Neural progenitor cell (in vitro differentiated cells): Measurements from ENCODE around the gene ADRA1B.

Source experiments
- EZH2 ChIP-seq: fragments of 200-600 bp; sonication (generic); IDR thresholded peaks from 2 replicates; pipeline ENCODE4 v1.6.1; 2017; ENCODE audit warnings: antibody characterized with exemption, mild to moderate bottlenecking, moderate library complexity
- TF ChIP-seq, protein P1 (sequence below): fragments of 200-600 bp; sonication (generic); IDR thresholded peaks from 2 replicates; pipeline ENCODE4 v1.5.1; 2017; ENCODE audit warnings: antibody characterized with exemption, mild to moderate bottlenecking

DNA sequence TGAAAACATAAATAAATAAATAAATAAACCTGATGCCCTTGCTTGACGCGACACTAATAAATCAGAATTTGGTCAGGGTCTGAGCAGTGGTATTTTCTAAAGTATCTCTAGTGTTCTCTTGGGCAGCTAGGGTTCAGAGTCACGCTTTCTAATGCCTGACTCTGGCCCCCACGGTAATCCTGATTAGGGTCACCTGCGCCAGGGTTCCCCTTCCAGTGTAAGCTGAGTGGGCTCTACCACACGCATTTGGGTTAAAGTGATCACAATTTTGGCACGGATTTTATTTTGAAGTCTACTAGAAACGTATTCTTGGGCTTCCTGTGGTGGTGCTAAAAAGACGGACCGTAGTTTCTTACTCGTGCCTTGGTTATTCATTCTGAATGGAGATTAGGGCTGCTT, 93.3 kb downstream of the ADRA1B start:
- TF ChIP-seq, protein P1, sequence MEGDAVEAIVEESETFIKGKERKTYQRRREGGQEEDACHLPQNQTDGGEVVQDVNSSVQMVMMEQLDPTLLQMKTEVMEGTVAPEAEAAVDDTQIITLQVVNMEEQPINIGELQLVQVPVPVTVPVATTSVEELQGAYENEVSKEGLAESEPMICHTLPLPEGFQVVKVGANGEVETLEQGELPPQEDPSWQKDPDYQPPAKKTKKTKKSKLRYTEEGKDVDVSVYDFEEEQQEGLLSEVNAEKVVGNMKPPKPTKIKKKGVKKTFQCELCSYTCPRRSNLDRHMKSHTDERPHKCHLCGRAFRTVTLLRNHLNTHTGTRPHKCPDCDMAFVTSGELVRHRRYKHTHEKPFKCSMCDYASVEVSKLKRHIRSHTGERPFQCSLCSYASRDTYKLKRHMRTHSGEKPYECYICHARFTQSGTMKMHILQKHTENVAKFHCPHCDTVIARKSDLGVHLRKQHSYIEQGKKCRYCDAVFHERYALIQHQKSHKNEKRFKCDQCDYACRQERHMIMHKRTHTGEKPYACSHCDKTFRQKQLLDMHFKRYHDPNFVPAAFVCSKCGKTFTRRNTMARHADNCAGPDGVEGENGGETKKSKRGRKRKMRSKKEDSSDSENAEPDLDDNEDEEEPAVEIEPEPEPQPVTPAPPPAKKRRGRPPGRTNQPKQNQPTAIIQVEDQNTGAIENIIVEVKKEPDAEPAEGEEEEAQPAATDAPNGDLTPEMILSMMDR: no peak
- TF ChIP-seq EZH2: no peak
